ENCODE results near the gene DHRS9.
"Not testable (repeated sequence)": the region's sequence is repeated elsewhere in the genome, so short reads cannot be mapped to it uniquely, and the experiment has no call there.

Gene DHRS9

DNA sequence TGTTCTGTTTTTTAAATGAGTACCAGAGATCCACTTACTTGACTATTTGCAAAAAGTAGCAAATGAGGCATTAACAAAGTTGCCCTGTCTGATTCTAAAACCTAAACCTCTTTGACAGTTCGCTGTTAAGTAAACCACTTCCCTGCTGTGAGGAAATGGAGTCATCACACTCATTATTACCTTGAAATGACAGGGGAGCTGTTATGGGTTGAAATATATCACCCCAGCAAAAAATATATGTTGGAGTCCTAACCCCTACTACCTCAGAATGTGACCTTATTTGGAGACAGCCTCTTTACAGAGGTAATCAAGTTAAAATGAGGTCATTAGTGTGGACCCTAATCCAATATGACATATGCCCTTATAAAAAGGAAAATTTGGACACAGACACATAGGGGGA, 36.1 kb downstream of the DHRS9 start:
- no peak for DNase-seq

DNA sequence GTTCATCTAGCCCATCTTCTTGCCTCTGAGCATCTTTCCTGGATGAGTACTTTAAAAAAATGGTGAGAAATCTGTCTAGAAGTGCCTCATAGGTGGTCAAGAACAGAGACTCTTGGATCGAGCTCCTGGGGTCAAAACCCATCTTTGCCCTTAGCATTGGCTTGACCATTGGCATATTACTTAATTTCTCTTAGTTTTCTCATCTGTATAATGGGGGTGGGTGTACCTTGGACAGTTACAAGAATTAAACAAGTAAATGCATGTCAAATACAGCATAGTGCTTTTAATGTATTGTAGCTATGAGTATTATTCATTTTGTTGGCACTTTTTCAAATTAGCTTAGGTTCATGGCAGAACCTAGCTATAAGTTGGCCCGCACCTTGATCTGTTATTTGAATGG, 36.8 kb downstream of the DHRS9 start:
- DNase-seq: no peak

DNA sequence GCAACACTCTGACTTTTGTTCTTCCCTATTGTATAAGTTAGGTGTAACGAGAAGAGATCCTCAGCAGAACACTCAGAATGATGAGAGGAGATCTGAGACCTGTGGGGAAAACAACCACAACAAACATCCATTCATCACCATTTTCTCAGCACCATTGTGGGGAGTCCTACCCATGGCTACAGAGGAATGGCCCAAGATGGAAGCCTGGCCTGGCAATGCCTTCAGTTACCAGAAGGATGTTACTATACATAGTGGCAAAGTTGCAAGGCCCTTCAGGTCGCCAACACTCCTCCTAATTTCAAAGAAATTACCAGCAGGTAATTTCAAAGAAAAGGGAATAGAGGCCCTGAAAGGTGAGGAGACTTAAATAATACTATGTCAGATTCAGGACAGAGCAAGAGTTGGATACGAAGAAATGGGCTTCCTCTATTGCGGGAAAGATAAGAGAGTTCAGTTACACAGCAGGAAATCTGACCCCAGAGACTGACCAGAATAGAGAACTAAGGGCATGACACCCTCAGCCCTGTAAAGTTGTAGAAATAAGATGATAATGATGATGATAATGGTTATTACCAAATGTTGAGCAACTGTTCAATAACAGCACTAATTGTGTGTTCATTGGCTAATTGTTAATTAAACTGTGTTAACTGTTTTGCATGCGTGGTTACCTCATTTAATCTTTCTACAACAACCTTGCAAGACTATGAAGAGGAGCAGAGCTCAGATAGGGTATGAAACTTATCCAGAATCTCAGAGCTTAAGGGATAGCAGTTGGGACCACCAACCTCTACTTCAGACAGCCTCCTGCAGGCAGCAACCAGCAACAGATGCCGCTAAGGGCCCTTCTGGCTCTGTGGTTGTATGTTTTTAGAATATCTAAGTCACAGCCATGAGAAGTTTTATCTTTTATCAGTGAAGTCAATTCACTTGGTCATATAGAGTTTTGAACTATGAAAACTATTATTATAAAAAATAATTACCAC, 37.5 kb downstream of the DHRS9 start:
- DNase-seq: no peak

DNA sequence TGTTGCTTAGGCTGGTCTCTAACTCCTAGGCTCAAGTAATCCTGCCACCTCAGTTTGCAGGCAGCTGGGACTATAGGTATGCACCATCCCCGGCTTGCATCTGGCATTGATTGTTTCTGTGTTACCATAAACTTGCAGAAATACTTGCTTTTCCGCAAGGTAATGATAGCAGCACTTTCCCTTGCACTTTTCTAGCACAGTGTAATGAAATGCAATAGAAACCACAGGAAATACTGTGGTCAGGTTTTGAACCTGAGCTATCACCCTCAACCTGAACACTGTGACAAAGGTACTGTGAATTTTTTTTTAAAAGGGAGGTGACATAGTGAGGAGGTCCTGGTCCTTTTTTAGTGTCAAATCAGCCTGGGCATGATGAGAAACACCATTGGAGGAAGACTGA, 38.3 kb downstream of the DHRS9 start:
- DNase-seq: no peak

DNA sequence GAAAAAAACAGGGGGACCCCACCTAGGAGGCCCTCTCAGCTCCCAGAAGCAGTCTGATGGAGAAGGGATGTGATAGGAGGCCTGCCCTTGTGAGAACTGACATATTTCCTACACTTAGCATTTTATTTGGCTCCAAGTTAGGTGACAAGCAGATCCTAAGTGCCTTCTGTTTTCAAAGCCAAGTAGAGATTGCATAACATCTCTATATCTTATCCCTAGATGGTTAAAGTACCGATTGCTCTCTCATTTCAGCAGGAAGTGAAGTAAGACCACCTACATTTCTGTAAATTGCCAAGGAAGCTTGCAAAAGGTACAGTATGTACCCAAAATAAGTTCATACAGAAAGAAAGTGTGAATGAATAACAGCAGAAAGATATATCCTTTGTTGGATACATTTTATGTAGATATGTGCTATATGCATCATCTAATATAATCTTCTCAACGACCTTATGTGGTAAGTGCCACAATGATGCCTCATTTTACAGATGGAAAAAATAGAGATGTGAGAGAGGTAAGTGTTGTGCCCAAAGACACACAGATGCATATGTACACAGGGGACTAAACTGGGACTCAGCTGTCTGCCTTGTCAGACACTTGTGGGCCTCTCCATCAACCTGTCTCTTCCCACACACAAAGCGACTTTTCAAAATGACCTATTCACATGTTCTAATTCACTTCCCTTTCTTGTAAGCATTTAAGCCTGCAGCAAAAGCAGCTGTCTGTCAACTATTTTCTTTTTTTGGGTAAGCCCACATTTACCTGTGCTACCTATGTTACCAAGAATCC, 38.9 kb downstream of the DHRS9 start:
- DNase-seq: no peak

DNA sequence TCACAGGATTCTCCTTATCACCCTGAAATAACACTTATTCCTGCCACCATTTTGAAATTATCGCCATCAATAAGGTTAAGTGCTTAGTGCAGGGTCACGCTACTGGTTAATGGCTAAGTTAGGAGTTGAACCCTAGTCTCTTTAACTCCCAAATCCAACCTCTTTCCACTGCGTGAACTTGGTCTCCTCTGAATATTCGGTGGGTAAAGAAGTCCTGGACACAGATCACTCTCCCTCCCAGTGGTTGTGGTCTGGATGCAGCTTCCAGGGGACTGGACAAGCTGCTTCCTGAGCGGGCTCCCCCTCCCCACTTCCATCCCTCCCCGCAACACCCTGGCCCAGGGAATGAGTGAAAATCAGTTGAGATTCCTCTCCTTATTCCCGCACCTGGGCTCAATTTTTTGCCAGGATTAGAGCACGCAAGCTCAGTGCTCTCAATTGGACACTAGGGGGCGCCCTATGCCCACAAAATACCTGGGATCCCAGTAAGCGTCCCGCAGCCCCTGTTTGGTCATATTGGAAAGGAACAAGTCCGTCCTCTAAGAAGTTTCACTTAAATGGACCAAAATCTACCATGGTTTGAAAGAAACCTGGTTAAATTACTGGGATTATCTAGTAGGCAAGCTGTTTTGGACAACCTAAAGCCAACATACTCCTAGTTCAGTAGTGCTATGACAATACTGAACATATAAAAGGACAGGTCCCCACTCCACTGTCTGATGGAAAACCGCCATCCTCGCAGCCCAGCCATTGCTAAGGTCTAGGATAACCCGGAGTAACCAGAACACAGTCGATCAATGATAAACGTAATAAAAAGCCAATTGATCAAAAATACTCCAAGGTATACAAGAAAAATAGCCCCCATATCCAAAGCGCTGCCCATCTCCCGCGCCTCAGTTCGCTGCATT, 40.4 kb downstream of the DHRS9 start:
- DNase-seq: peak; percentile 65

DNA sequence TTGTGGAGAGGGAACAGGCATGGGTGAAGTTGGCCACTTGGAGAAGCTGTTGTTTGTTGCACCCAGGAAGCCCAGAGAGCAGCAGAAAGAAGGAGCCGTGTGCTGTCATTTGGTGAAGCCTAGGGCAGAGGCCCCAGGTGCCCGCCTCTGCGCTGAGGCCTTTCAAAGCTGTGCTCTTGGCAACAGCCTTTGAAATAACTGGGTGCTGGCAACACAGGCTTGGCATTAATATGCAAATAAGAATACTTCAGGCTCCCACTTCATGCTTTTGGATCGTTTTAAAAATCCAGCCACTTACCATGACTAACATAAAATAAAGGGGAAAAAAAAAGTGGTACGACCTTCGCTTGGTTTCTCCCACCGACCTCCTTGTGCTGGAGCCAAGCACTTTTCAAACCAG, 41.1 kb downstream of the DHRS9 start:
- DNase-seq: no peak

DNA sequence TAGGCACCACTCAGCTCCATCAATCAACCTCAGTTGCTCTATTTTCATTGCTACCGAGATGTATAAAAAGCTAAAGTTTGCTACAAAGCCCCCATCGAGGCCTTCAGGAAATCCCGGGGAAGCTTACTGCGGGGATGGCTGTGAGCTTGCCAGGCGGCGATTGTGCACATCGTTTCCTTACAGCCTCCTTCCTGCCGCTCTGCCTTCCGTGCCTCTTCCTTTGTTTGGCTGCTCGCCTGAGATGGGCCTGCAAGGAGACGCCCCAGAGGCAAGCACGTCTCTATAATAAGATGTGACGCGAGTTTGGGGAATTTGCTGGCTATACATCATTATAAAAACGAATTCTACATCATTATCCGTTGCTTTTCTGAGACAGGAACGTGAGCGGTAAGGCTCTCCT, 41.6 kb downstream of the DHRS9 start:
- DNase-seq: no peak

DNA sequence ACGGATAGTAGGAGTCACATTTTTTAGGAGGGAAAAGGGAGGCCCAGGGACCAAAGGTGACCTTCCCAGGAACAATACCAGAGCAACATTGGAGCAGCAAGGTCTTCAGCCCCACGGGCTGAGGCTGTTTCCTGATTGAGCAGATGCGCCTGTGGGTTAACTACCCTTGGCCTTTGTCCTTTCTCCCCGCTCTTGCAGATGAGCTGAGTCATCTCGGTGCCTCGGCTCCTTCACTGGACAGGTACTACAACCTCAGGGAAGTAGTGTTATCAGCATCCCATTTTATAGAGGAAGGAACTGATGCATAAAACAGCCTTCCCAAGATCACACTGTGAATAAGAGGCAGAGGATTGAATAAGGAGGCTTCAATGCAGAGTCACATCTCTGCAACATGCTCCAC, 43.5 kb downstream of the DHRS9 start:
- DNase-seq: no peak

DNA sequence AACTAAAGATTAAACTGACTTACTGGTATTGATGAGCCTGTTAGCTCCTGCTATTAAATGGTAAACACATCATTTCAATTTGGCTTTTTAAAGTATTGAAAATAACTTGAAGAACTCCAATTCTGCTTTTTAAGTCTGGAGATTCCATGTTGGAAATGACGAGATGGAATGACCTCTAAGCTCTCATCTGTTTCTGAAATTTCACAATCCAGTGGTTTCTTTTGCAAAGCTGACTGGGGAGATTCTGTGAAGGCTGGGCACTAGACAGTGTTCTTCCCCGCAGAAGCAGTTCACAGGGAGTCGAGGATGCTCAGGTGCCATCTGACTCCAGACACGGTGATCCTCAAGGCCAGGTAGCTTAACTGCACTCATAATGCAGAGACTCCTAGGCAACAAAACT, 44.7 kb downstream of the DHRS9 start:
- no peak for DNase-seq

DNA sequence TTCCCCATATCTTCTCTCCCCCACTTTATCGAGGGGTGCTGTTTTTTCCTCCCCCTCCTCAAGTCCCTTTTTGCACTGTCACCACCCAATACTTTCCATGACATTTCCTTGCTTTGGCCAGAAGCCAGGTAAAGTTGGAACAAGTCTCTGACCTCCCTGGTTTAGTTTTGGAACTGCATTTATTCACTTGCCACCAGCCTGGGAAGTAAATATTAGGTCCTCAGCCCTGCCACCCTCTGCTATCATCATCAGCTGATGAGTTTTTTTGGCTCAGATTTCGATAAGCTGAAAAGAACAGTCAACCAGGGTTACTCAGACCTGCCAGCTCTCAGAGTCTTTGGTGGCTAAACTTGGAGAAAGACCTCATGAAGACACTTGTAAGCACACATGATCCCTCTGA, 47.0 kb downstream of the DHRS9 start:
- no peak for DNase-seq

DNA sequence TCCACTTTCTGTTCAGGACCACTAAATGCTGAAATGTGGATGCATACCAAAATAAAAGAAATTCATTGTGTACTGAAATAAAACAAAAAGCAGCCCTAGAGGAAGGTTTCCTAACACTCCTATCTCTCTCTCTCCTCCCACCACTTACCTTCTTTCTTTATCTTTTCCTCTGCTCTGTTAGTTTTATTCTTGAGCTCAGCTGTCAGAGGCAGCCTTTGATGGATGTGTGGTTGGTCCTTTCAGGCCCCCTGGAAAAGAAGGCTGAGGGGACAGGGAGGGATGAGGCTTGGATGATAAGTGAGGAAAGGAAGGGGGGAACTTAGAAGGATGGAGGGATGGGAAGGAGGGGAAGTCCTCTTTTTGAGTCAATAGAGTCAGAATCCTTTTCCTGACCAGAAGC, 47.6 kb downstream of the DHRS9 start:
- no peak for DNase-seq

DNA sequence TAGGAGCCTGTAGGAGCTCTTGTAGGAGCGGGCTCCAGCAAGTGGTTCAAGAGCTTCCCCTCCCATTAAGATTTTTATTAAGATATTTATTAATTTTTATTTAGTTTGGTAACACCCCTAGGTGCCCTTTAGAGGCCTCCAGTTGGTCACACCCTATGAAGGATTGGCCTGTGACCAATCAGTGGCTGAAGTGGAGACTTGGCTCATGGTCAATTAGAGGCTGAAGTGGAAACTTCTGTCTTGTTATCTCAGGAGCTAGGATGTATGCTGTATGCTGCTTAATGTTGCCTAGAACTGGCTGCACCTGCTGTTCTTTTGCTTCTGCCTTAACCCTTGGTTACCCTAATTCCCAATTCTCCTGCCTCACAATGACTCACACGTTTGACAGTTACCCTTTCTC, 48.7 kb downstream of the DHRS9 start:
- no peak for DNase-seq

DNA sequence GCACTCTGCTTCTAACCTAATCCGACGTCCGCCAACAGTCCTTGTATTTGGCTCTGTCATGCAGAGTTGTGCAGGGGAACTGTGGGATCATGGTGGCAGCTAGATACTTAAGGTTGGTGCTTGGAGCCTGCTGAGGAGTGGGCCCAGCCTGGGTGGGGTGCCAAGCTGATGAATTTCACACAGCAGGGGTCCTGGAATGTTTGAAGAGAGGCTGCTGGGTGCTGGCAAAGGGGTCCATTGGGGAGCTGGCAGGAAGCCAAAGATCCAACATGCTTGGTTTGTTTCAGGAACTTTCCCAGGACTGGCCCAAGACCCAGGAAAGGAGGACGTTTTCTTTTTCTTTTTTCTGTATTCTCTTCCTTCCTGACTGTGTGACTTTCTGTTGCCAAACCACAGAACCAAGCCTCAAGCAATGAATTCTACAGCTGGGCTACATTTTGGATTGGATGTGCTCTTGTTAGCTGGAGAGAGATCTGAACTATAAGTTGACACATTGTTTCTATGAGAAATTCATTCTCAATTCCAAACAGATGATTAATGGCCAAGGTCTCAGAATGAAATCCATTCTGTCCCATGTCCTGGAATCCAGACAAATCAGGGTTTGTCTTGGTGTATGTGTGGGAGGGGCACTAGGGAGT, 49.9 kb downstream of the DHRS9 start:
- no peak for DNase-seq

DNA sequence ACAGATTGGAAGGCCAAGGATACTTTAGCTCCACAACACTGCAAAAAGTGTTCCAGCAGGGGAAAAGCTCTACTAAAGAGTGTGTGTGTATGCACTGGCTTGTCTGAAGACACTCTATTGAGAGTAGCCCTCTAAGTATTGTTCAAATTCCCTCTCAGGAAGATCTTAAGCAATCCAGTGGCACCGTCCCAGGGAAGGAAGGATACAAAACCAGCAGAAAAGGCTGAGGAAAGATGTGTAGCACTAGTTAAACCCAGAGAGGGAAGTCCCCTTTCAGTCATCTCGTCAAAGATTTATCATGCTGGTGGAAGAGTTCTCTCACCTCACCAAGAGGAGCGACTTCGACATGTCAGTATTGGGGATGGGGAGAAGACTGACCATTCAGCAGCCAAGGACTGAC, 50.5 kb downstream of the DHRS9 start:
- DNase-seq: no peak

DNA sequence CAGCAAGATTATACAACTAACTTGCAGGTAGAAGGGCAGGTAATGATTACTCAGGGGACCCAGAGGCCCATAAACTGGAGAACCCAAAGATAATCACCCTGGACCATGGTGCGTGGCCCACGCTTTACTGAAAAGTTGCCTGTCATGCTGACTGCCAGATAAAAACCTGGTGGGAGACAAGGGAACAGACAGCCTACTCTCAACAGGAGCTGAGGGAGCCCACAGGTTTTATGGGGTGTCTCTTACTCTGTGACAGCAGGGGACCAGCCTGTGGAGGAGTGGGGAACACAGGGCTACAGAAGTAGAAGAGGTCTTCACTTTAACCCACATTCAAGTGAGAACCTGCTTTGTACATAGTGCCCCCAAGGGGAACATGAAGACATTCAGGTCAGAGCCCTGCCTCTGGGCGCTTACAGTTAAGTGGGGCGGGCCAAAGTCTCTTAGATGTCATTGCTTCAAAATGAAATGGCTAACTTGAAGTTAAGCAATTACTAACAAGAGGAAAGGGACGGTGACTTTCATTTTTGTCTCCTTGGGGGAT, 60.4 kb downstream of the DHRS9 start:
- no peak for DNase-seq

DNA sequence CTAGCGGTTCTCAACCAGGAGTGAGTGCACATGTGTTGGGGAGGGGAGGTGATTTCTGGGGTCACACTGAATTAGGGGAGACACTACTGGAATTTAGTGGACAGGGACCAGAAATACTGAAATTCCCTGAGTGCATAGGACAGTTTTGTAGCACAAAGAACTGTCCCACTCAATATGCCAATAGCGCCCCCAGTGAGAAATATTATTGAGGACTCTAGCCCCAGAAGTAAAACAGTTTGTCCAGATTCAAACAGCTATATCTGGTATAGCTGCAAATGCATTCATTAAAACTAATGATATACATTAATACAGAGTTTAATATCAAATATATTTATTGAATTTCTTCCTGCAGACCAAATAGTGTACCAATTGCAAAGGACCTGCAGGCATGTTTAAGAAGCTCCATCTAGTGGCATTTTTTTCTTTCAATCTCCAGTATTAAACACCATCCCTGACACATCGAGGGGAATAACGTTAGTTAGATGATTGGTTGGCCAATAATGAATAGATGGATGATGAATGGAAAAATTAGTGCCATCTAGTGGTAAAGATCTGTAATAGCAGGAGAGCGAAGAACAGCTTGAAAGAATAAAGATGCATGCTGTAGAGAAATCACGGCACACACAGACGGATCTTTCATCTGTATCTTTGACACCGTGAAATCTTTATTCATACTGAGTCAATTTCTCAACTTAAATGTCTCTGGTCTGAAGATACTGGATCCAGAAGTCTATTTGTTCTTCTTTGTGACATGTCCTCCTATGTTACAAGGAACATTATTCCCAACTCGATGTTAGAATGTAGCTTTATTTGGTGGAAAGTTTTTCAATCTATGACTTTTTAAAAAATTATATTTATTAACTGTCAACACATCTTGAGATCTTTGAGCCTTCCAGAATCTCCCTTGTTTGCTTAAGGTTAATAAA, 62.5 kb downstream of the DHRS9 start:
- no peak for DNase-seq

DNA sequence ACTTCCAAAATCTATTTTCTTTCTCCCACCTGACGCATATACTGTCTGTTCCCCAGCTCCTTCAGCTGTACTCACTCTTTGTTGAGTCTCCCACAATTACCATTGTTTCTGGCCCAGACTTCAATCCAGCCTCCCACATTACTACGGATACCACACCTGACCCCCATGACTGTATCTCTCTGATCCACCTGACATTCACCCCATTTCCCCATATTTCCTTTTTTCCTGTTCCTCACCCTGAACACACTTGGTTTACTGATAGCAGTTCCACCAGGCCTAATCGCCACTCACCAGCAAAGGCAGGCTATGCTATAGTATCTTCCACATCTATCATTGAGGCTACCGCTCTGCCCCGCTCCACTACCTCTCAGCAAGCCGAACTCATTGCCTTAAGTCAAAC, 64.9 kb downstream of the DHRS9 start:
- not testable (repeated sequence) for DNase-seq

DNA sequence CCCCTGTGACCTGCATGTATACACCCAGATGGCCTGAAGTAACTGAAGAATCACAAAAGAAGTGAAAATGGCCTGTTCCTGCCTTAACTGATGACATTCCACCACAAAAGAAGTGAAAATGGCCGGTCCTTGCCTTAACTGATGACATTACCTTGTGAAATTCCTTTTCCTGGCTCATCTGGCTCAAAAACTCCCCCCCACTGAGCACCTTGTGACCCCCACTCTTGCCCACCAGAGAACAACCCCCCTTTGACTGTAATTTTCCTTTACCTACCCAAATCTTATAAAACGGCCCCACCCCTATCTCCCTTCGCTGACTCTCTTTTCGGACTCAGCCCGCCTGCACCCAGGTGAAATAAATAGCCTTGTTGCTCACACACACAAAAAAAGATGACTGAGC, 67.1 kb downstream of the DHRS9 start:
- DNase-seq: not testable (repeated sequence)

DNA sequence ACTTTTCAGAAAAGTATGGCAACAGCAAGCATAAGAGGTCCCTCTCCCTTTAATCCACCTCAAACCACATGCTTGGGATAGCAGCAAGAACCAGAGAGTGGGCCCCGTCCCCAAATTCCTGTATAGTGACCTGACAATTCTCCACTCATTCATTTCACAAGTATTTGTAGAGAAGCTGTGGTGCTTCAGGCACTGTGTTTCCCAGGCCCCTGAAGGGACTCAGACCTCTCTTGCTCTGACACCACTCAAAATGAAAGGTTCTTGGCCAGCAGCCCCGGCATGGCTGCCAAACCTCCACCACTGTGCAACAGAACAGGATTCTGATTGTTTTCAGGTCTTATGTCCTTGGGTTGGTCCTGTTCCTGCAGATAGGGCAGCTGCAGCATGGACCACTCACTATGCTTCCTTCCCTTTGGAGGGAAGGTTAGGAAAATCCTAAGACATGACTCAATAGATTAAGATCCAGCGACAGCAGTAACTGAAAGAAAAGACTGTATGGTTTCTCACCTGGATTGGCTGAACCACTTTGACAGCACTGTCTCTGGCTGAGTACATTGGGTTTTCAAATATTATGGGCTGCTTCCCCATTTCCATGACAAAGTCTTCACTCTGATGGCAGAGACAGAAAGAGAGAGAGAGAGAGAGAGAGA, 67.6 kb downstream of the DHRS9 start:
- DNase-seq: no peak

DNA sequence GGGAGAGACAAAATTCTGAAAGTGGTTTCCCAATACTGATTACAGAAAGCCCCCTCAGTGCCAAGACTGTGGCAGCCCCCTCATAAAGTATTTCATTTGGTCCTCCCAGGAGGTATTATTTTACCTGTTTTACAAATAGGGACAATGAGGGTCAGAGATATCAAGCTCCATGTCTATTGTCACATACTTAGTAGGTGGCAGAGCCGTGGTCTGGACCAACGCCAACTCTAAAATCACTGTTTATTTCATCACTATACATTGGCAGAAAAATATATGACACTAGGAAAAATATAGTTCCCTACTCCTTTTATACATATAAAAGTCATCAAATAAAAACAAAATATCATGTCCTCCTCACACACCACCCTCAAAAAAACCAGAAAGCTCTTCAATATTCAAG, 68.6 kb downstream of the DHRS9 start:
- no peak for DNase-seq

Measured in CD4-positive, alpha-beta T cell treated with Interferon gamma for 1 hour (primary cell).